ENCODE data around the gene CRYBG2.

Gene CRYBG2

DNA sequence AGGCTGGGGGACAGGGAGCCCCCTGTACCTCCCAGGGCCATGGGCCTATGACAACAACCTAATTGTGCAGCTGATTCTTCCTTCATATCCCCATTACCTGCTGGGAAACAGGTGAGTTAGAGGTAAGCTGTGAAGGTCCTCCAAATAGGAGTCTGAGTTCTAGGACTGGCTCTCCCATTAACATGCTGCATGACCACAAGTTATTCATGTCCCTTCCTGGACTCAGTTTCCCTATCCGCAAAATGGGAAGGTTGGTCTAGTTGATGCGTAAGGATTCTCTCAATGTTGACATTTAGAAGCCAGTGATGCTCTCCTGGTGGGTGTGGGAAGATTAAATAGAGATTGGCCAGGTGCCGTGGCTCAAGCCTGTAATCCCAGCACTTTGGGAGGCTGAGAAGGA is 14.6 kb upstream of the CRYBG2 start:
- H3K9me3 ChIP-seq (ENCODE audit: low read length), result no peaks in the 10 kb centered on the region
- no peak overlapping the region for H3K4me3 ChIP-seq (ENCODE audit: low read depth in 1 of 2, low read length in 2 of 2)
- H3K4me1 ChIP-seq (ENCODE audit: insufficient read depth, low read length), result no peaks in the 10 kb centered on the region
- peaks cover 1 to 5% of the 10 kb centered on the region in 2 donors for H3K27me3 ChIP-seq (ENCODE audit: control insufficient read depth in 1 of 2, insufficient read depth in 2 of 2, low read length in 2 of 2)
- H3K36me3 ChIP-seq (ENCODE audit: insufficient read depth, low read length), result no peaks in the 10 kb centered on the region
- H3K27ac ChIP-seq (ENCODE audit: low read depth, low read length), result no peak overlapping the region
- H3K9ac ChIP-seq (ENCODE audit: low read length), result no peak overlapping the region

- peaks cover 5 to 6% of the 10 kb centered on the region in 2 donors for H3K27me3 ChIP-seq (ENCODE audit: control insufficient read depth in 1 of 2, insufficient read depth in 2 of 2, low read length in 2 of 2)
- no peak overlapping the region for H3K9ac ChIP-seq (ENCODE audit: low read length)
- H3K9me3 ChIP-seq (ENCODE audit: low read length), result no peaks in the 10 kb centered on the region
- H3K27ac ChIP-seq (ENCODE audit: low read depth, low read length), result no peak overlapping the region
- no peaks in the 10 kb centered on the region for H3K4me1 ChIP-seq (ENCODE audit: insufficient read depth, low read length)
- no peaks in the 10 kb centered on the region for H3K36me3 ChIP-seq (ENCODE audit: insufficient read depth, low read length)
- H3K4me3 ChIP-seq (ENCODE audit: low read depth in 1 of 2, low read length in 2 of 2), result no peak overlapping the region
Measured at GRCh38 chr1:26368006-26368405, 14.1 kb upstream of the CRYBG2 start.

DNA sequence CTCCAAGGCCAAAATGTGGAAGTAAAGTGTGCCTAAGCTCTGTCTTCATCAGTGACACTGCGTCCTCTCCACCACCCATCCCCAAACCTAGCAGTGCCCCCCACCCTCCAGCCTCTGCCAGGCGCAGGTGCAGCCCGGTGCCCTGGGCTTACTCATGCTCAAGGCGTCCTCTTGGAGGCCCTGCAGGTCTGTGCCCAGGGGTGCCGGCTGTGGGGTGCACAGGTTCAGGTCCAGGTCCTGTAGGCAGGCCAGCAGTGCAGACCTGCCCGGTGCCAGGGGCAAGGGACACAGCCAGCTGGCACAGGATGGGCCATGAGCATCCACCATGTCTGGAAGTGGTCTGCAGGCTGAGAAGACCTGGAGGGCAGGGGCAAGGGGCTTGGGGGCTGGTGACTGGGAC is 13.5 kb upstream of the CRYBG2 start:
- no peaks in the 10 kb centered on the region for H3K36me3 ChIP-seq (ENCODE audit: insufficient read depth, low read length)
- H3K9me3 ChIP-seq (ENCODE audit: low read length), result no peaks in the 10 kb centered on the region
- no peaks in the 10 kb centered on the region for H3K4me1 ChIP-seq (ENCODE audit: insufficient read depth, low read length)
- no peak overlapping the region for H3K9ac ChIP-seq (ENCODE audit: low read length)
- H3K4me3 ChIP-seq (ENCODE audit: low read depth in 1 of 2, low read length in 2 of 2), result no peak overlapping the region
- no peak overlapping the region for H3K27ac ChIP-seq (ENCODE audit: low read depth, low read length)
- peaks cover 5 to 10% of the 10 kb centered on the region in 2 donors for H3K27me3 ChIP-seq (ENCODE audit: control insufficient read depth in 1 of 2, insufficient read depth in 2 of 2, low read length in 2 of 2)

DNA sequence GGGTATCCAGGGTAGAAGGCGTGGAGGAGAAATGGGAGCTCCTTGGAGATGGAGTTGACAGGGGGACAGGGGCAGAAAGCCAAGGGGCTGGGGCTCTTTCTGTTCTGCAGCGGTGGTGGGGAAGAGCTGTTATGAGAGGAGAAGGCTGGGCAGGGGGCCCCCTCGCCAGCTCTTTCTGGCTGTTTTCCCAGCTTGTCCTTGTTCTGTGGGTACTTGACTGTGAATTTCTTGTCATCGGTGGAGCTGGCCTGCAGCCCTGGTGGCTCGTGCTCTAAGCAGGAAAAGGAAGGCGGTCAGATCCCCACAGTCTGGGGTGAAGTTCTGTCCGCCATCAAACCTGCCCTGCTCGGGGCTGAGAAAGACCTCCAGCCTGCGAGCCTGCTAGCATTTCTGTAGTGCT is 11.0 kb upstream of the CRYBG2 start:
- Histone ChIP-seq H3K27me3 (ENCODE audit: control insufficient read depth in 1 of 2, insufficient read depth in 2 of 2, low read length in 2 of 2) (peaks cover 20 to 33% of the 10 kb centered on the region in 2 donors), H3K27ac (ENCODE audit: low read depth, low read length) (no peak overlapping the region), H3K4me3 (ENCODE audit: low read depth in 1 of 2, low read length in 2 of 2) (no peak overlapping the region), H3K9me3 (ENCODE audit: low read length) (no peaks in the 10 kb centered on the region), H3K36me3 (ENCODE audit: insufficient read depth, low read length) (no peaks in the 10 kb centered on the region), H3K9ac (ENCODE audit: low read length) (no peak overlapping the region), H3K4me1 (ENCODE audit: insufficient read depth, low read length) (no peaks in the 10 kb centered on the region)

- no peak overlapping the region for H3K4me3 ChIP-seq (ENCODE audit: low read depth in 1 of 2, low read length in 2 of 2)
- no peak overlapping the region for H3K27ac ChIP-seq (ENCODE audit: low read depth, low read length)
- H3K9me3 ChIP-seq (ENCODE audit: low read length), result no peaks in the 10 kb centered on the region
- H3K9ac ChIP-seq (ENCODE audit: low read length), result no peak overlapping the region
- no peaks in the 10 kb centered on the region for H3K4me1 ChIP-seq (ENCODE audit: insufficient read depth, low read length)
- H3K36me3 ChIP-seq (ENCODE audit: insufficient read depth, low read length), result no peaks in the 10 kb centered on the region
- peaks cover 22 to 40% of the 10 kb centered on the region in 2 donors for H3K27me3 ChIP-seq (ENCODE audit: control insufficient read depth in 1 of 2, insufficient read depth in 2 of 2, low read length in 2 of 2)
Measured at GRCh38 chr1:26363549-26364448, 9.9 kb upstream of the CRYBG2 start.

DNA sequence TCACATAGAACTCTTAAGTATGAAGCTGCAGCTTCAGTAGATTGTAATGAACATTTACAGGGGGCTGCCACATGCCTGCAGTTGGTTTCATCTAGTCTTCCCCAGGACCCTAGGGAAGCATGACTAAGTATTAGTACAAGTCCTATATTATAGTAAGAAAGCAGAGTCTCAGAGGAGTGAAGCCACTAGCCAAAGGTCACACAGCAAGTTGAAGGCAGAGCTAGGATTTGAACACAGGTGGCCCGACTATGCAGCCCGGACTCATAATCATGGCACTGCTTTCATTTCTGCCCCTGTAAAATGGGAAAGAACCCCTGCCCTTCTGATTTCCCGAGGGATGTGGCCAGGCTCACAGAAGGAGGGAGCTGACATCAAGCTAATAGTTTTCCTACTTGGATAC is 8.4 kb upstream of the CRYBG2 start:
- H3K27me3 ChIP-seq (ENCODE audit: control insufficient read depth in 1 of 2, insufficient read depth in 2 of 2, low read length in 2 of 2), result peaks cover 22 to 42% of the 10 kb centered on the region in 2 donors
- H3K9ac ChIP-seq (ENCODE audit: low read length), result no peak overlapping the region
- no peaks in the 10 kb centered on the region for H3K36me3 ChIP-seq (ENCODE audit: insufficient read depth, low read length)
- no peaks in the 10 kb centered on the region for H3K4me1 ChIP-seq (ENCODE audit: insufficient read depth, low read length)
- no peak overlapping the region for H3K4me3 ChIP-seq (ENCODE audit: low read depth in 1 of 2, low read length in 2 of 2)
- no peaks in the 10 kb centered on the region for H3K9me3 ChIP-seq (ENCODE audit: low read length)
- H3K27ac ChIP-seq (ENCODE audit: low read depth, low read length), result no peak overlapping the region

DNA sequence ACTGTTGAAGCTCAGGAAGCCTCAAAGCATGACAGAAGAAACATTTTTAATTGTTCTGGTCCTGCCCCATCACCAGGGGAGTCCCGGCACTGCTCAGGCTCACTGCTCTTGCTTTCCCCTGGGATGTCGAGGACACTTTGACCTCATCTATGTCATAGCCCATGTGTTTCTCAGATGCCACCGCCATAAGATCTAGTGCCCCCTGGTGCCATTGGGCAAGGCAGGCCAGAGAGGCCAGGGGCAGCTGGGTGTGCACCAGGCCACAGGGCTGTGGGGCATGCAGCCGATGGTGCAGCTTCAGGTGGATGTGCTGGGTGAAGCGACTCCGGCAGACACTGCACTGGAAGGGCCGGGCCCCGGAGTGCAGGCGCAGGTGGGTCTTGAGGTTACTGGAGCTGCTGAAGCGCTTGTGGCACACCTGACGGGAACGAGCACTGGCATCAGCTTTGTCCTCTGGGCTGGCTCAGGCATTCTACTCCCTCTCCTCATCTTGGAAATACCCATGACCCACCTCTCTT is 7.7 kb upstream of the CRYBG2 start:
- Histone ChIP-seq H3K9me3 (ENCODE audit: low read length) (no peaks in the 10 kb centered on the region), H3K27ac (ENCODE audit: low read depth, low read length) (no peak overlapping the region), H3K4me3 (ENCODE audit: low read depth in 1 of 2, low read length in 2 of 2) (no peak overlapping the region), H3K9ac (ENCODE audit: low read length) (no peak overlapping the region), H3K36me3 (ENCODE audit: insufficient read depth, low read length) (no peaks in the 10 kb centered on the region), H3K27me3 (ENCODE audit: control insufficient read depth in 1 of 2, insufficient read depth in 2 of 2, low read length in 2 of 2) (peaks cover 22 to 42% of the 10 kb centered on the region in 2 donors), H3K4me1 (ENCODE audit: insufficient read depth, low read length) (no peaks in the 10 kb centered on the region)

DNA sequence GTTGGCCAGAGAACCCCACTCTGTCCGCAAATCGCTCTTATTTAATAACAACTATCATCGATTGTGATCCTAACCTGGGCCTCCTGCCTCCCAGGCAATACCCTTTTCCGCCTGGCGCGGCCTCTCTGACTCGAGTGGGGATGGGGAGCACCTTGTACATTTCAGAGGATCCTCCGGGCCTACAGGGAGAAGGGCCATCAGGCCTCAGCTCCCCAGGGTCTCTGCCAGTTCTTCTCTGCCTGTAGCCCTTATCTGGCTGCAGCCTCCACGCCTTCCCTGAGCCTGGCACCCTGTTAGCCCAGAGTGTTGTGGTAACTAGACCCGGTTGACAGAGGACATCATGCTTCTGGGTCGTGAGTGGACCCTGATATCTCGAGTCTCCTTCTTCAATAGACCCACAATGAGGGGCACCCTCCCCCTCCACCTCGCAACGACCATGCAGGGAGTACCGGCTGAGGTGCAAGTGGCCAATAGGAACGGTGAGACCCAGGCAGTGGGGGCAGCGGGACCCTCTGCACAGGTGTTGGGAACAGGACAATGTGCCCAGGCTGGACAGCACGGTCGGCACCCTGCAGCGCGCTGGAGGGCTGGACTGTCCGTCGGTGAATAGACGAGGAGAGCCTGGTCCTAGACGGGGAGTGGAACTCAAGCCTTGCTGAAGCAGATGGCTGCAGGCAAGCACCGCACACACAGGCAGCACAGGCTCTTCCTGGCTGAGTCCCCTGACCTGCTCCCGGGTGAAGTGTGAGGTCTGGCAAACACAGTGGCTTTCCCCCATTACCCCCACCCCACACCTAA is 7.1 kb upstream of the CRYBG2 start:
- no peaks in the 10 kb centered on the region for H3K36me3 ChIP-seq (ENCODE audit: insufficient read depth, low read length)
- peaks cover 22 to 42% of the 10 kb centered on the region in 2 donors for H3K27me3 ChIP-seq (ENCODE audit: control insufficient read depth in 1 of 2, insufficient read depth in 2 of 2, low read length in 2 of 2)
- no peak overlapping the region for H3K9ac ChIP-seq (ENCODE audit: low read length)
- H3K4me1 ChIP-seq (ENCODE audit: insufficient read depth, low read length), result no peaks in the 10 kb centered on the region
- no peaks in the 10 kb centered on the region for H3K9me3 ChIP-seq (ENCODE audit: low read length)
- H3K27ac ChIP-seq (ENCODE audit: low read depth, low read length), result no peak overlapping the region
- H3K4me3 ChIP-seq (ENCODE audit: low read depth in 1 of 2, low read length in 2 of 2), result peak overlapping the region in 1 of 2 donors; percentile 32

DNA sequence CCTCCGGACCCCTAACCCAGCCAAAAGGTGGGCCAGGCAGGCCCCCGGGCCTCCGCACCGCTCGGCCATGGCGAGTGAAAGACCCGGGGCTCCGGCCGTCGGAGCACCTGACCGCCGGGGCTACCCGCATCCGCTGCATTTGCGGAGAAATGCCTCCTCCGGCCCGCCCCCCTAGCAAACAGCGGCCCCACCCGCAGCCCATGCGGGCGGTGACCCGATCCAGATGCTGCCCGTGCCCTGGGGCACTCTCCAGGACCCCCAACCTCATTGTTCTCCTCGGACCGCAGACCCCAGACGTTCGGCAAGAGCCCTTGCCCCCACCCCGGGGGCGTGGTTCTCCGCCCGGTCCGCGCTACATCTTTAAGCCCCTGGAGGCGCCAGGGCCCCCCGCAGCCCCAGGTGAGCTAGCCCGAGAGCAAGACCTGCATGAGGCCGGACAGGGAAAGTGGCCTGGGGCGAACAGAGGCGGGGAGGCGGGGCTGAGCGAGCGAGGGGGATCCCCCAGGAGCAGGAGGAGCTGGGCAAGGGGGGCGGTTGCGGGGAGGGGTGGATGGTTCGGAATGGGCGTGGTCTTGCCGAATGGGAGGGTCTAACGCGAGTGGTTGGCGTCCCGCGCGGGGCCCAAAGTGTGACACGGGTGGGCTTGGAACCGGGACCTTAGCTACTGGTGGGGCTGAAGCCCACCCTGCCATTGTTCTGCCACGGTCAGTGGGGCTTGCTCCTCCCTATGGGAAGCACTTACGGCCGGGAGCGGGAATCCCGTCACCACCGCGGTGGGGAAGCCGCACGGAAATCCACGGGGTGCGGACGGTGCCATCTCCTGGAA is 6.3 kb upstream of the CRYBG2 start:
- H3K27ac ChIP-seq (ENCODE audit: low read depth, low read length), result no peak overlapping the region
- no peaks in the 10 kb centered on the region for H3K4me1 ChIP-seq (ENCODE audit: insufficient read depth, low read length)
- no peaks in the 10 kb centered on the region for H3K9me3 ChIP-seq (ENCODE audit: low read length)
- H3K36me3 ChIP-seq (ENCODE audit: insufficient read depth, low read length), result no peaks in the 10 kb centered on the region
- H3K9ac ChIP-seq (ENCODE audit: low read length), result no peak overlapping the region
- peaks cover 22 to 48% of the 10 kb centered on the region in 2 donors for H3K27me3 ChIP-seq (ENCODE audit: control insufficient read depth in 1 of 2, insufficient read depth in 2 of 2, low read length in 2 of 2)
- peak overlapping the region in 1 of 2 donors; percentile 32 for H3K4me3 ChIP-seq (ENCODE audit: low read depth in 1 of 2, low read length in 2 of 2)

GRCh38 chr1:26358411-26359384 is 4.8 kb upstream of the CRYBG2 start:
- no peaks in the 10 kb centered on the region for H3K9me3 ChIP-seq (ENCODE audit: low read length)
- H3K9ac ChIP-seq (ENCODE audit: low read length), result no peak overlapping the region
- H3K27me3 ChIP-seq (ENCODE audit: control insufficient read depth in 1 of 2, insufficient read depth in 2 of 2, low read length in 2 of 2), result peaks cover 22 to 46% of the 10 kb centered on the region in 2 donors
- no peaks in the 10 kb centered on the region for H3K4me1 ChIP-seq (ENCODE audit: insufficient read depth, low read length)
- H3K4me3 ChIP-seq (ENCODE audit: low read depth in 1 of 2, low read length in 2 of 2), result no peak overlapping the region
- no peak overlapping the region for H3K27ac ChIP-seq (ENCODE audit: low read depth, low read length)
- H3K36me3 ChIP-seq (ENCODE audit: insufficient read depth, low read length), result no peaks in the 10 kb centered on the region
